Fibroblast of skin of scalp (primary cell): ENCODE measurements around the gene PROSER3.
A peak's percentile ranks its signal among the peaks of the same experiment; 100 is the strongest.
"Not testable (repeated sequence)": the region's sequence is repeated elsewhere in the genome, so short reads cannot be mapped to it uniquely, and the experiment has no call there.

Experiments
- DNase-seq: peaks from one replicate; pipeline ENCODE4 v3.0.0-alpha.2; 2013

Gene PROSER3

DNA sequence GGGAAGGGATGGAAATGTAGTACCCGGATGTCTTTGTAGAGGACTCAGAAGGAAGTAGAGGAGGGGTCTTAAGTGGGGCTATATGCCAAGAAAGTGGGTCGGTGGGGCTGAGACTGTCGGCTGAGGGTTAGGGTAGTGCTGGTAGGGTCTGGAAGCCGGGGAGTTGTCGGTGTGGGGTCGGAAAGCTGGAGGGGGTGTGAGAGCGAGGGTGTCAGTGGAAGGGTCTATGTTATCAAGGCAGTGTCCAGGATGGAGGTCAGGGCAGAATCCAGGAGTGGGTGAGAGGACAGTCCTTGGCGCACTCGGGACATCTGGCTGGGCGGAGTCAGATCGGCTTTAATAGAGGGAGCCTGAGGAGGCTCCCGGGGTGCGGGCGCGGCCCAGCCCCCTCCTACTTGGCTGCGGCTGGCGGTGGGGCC is 2.8 kb upstream of the PROSER3 start:
- no peak for DNase-seq

DNA sequence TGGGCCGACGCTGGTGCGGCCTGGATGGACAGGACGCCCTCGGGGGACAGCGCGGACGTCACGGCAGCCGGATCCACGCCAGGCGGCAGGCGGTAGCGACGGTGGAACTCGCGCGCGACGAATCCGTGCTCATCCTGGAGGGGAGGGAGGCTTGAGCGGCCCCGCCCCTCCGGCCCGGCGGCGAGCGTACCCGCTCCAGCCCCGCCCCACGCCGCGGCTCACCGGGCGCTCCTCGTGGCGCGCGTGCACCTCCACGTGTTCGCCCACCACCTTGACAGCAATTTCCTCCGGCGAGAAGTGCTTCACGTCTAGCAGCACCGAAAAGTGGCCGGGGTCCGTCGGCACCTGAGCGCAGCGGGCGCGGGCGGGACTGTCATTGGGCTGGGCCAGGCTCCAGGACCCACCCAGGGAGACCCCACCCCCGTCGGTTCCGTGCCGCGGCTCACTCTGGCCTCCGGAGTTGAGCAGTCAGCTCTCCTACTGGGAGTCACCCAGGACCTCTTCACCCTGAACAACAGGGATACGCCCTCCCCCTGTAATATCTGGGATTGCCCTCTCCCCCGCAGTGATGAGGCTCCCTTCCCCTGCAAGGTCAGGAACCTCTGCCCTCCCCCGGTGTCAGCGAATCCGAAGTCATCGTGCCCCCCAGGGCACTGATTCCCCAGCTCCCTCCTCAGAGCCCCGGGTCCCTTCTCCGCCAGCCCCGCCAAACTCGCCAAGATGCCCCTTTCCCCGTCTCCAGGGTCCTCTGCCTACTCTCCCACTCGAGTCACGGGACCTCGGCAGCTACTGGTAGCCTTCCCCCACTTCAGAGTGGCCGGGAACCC is 2.2 kb upstream of the PROSER3 start:
- DNase-seq, result peak; percentile 47

DNA sequence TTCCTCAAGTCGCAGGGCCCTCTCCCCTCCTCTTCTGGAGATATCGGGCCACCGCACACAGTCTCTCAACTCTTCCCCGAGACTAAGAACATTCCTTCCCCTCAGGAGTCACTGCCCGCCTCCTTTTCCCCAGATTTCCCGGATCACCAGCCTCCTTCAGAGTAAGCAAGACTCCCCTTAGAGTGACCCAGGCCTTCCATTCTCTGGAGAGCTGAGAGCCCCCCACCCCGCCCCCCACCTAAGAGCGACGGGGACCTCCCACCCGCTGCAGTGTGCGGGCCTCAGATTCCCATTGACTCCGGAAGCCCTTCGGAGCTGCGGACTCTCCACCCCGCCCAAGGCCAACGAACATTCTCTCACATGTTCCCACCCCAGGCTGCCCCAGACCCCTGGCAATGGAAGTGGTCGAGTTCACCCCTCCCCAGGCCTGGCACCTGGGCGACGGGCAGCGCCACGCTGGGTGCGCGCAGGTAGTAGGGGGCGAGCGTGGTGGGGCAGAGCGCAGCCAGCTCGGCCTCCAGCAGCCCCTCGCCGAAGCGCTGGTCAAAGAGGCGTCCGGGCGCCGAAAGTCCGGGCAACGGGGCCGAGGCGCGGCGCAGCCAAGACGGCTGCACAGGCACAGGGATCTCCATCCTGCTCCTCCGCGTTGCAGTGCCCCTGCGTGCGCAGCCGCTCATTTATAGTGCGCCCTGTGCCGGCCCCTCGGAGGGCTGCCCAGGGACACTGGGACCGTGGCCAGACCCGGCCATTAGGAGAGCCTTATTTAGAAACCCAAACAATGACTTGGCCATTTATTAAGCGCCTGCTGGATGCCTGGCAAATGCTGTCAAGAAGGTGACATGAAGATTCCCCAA is 1.4 kb upstream of the PROSER3 start, which contains the start of gene HSPB6:
Gene HSPB6, minus strand, starts transcription at position 653 of the 854 bp plus-strand sequence. Its CDS starts 21 bp downstream, at position 632.
- DNase-seq, result peak; percentile 64

DNA sequence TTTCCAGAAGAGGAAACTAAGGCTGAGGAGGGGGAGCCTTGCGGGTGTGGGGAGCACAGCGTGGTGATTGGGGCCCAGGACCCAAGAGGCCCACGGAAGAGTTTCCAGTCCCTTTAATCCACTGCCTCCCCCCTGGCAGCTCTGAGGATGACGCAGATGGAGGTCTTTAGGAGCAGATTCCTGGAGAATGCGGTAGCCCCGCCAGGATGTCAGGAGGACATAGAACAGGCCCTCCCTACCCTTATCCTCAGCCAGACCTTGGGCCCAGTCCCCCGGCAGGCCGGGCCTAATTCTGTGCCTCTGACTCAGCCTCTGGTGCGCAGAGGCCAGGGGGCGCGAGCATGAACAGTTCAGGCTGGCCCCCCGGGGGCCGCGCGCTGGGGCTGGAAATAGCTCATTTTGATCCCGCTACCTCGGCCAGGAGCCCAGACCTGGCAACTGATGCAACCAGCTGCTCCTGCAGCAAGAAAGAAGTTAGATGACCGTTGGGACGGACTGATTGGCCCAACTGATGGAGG is 686 bp upstream of the PROSER3 start:
- DNase-seq, result peak; percentile 92

DNA sequence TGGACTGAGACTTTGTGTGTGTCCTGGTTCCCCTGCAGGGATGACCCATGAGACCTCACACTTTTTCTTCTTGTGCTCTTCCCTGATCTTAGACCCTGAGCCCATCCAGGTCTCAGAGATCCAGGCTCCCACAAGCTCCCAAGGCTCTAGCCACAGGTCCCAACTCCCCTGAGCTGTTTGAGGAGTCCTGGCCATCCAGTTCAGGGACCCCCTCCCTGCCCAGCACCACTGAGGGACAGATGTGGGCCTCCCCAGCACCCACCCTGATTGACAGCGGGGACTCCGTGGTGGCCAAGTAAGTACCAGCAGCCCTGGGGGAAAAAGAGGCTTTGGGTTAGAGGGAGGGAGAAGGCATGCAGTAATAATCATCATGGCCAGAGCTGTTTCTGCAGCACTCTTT is 1.7 kb downstream of the PROSER3 start:
- no peak for DNase-seq

DNA sequence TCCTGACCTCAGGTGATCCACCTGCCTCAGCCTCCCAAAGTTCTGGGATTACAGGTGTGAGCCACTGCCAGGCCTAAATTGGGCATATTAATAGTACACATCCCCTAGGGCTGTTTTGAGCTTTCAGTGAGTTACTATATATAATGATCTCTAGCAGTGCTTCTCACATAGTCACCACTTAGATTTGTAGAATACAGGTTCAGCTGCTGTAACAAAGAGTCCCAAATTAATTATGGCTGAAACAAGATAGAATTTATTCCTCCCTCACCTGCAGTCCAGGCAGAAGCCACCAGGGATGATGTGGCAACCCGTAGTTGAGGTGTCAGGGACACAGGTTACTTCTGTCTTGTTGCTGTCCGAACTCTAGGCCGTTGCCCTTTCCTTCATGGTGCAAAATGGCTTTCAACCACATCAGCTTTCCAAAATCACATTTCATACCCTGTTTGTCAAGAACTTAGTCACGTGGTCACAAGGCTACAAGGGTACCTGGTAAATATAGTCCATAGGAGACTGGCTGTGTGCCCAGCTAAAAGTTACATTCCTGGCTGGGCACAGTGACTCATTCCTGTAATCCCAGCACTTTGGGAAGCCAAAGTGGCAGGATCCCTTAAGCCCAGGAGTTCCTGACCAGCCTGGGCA is 2.9 kb downstream of the PROSER3 start:
- no peak for DNase-seq

DNA sequence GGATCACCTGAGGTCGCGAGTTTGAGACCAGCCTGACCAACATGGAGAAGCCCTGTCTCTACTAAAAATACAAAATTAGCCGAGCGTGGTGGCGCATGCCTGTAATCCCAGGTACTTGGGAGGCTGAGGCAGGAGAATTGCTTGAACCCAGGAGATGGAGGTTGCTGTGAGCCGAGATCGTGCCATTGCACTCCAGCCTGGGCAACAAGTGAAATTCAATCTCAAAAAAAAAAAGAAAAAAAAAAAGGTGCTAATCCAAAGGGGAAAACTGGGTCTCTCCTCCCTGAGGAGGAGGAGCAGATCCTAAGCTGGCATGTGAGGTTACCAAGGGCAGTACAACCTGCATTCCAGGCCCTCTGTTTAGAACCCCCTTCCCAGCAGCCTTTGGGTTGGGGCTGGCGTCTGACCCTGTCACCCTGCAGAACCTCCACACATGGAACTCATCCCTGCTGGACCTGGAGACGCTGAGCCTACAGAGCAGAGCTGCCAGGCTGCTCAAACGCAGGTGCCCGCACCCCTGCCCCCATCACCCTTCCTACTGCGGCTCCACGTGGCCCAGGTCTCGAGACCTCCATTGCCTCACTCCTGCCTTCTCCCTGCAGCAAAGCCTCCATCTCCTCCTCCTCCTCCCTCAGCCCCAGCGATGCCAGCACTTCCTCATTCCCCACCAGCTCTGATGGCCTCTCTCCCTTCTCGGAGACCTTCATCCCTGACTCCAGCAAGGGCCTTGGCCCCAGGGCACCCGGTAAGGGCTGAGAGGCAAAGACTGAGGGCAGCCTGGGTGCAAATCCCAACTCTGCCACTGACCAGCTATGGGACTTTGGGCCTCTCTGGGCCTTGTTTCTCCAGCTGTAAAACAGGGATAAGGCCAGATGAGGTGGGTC is 6.7 kb downstream of the PROSER3 start:
- no peak for DNase-seq

DNA sequence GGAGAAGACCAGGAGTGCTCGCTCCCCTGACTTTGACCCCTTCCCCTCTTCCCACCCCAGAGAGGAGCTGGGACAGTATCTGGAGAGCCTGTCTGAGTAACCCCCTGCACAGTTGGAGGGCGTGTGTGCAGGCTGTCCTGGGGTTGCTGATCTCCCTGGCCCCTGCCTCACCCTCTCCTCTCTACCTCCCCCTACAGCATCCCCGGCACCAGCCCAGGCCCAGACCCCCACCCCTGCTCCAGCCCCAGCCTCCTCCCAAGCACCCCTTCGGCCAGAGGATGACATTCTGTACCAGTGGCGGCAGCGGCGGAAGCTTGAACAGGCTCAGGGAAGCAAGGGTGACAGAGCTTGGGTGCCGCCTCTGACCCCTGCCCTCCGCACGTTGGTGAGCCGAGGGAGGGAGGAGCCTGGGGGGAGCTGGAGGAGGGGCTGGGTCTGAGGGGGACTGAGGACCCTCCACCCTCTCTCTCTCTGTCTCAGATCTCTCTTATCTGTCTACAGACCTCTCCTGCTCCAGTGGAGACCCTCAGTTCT is 8.7 kb downstream of the PROSER3 start:
- no peak for DNase-seq

DNA sequence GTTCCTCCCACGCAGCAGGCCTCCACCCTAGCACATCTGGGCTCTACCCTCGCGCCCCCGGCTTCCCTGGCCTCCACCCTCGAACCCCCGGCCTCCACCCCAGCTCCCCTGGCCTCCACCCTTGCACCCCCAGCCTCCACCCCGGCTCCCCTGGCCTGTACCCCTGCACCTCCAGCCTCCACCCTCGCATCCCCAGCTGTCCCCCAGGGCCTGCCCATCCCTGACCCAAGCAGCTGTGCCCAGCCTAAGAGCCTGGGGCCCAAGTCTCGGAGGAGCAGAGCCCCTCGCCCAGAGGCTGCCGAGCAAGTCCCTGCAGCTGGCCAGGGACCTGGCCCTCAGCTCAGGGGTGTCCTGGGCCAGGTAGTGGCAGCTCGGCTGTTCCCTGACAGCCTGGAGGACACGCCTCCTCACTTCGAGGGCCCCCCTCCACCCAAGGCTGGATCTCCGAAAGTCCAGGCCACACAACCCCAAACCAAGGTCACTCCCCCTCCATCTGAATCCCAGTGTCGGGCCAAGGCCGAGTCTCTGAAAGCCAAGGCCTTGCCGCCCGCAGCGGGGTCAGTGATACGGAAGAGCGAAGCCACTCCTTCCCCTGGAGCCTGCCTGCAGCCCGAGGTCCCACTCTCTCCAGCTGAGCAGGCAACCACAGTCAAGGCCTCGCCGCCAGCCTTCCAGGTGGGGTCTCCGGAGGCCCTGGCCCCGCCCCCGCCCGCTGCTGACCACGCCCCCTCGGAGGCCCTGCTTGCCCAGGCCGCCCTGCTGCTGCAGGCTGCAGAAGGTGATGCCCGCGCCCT is 9.5 kb downstream of the PROSER3 start:
- DNase-seq, result no peak

DNA sequence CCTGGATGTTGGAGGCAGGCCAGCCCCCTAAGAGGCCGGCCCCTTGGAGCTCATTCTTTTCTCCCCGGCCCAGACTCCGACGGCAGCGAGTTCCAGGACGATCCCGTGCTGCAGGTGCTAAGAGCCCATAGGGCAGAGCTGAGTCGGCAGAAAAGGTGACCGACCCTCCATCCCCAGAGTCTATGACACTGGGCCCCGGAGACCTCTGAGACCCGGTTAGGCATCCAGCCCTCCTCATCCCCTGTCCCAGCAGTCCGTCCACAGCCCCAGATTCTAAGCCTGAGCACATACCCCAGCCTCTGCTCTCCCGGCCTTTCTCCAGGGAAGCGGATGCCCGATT is 10.1 kb downstream of the PROSER3 start:
- DNase-seq, result no peak

DNA sequence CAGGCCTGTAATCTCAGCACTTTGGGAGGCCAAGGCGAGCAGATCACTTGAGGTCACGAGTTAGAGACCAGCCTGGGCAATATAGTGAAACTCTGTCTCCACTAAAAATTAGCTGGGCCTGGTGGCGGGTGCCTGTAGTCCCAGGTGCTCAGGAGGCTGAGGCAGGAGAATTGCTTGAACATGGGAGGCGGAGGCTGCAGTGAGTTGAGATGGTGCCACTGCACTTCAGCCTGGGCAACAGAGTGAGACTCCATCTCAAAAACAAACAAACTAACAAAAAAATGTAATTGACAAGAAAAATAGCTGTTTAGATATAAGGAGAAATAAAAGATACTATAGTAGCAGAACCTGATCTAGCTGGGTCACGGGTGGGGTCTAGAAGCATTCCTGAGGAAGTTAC is 14.4 kb downstream of the PROSER3 start:
- not testable (repeated sequence) for DNase-seq

DNA sequence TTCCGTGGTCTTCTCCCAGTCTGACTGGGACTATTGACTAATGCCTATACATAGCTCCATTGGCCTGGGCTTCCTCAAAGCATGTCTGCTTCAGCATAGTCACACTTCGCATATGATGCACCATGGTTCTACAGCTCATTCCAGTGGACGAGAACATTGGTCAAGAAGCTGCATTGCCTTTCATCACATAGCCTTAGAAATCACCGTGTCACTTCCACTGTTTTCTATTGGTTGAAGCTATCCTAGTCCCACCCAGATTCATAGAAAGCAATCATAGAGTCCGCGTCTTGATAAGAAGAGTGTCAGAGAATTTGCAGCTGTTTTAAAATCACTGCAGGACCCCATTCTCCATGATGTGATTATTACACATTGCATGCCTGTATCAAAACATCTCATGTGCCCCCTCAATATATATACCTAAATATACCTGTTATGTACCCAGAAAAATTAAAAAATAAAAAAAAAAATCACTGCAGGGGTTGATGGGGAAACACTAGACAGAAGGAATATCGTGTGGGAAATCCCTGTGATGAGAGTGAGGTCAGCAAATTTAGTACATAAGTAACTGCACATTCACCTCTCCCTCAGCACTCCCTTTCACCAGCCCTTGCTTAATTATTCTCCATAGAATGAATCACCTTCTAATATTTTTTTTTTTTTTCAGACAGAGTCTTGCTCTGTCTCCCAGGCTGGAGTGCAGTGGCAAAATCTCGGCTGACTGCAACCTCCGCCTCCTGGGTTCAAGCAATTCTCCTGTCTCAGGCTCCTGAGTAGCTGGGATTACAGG is 15.2 kb downstream of the PROSER3 start:
- no peak for DNase-seq

DNA sequence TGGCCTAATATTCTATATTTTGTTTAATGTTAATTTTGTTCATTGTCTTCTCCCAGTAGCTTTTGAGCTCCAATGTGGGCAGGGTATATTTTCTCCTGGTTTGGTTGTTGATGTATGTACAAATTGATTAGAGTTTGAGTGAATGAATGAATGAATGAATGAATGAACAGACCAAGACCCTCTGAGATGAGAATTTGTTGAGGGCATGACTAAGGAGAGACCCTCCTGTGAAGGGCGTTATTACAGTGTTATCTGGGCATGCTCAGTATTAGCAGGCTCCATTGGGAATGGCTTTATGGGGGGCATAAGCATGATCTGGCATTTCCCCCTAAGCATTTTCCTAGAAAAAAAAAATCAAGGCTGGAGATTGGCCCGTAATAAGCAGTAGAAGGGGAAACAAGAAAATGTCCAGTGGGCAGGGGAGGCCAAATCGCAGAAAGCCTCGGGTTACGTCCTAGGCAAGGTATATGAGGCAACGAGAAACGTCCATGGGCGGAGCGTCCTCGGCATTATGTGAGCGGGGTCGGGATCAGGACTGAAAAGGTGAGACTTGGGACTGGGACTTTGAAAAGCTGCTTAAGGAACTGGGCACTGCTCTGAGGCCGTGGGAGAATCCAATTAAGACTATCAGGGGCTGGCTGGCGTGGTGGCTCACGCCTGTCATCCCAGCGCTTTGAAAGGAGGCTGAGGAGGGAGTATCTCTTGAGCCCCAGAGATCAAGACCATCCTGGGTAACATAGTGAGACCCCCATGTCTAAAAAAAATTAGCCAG is 16.5 kb downstream of the PROSER3 start:
- no peak for DNase-seq

DNA sequence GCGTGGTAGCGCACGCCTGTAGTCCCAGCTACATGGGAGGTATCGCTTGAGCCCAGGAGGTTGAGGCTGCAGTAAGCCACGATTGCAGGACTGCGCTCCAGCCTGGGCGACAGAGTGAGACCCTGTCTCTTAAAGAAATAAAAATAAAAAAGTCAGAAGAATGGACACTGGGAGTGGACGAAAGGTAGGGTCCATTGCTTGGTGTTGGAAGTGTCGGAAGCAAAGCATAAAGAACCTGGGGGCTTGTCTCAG is 17.0 kb downstream of the PROSER3 start:
- no peak for DNase-seq

DNA sequence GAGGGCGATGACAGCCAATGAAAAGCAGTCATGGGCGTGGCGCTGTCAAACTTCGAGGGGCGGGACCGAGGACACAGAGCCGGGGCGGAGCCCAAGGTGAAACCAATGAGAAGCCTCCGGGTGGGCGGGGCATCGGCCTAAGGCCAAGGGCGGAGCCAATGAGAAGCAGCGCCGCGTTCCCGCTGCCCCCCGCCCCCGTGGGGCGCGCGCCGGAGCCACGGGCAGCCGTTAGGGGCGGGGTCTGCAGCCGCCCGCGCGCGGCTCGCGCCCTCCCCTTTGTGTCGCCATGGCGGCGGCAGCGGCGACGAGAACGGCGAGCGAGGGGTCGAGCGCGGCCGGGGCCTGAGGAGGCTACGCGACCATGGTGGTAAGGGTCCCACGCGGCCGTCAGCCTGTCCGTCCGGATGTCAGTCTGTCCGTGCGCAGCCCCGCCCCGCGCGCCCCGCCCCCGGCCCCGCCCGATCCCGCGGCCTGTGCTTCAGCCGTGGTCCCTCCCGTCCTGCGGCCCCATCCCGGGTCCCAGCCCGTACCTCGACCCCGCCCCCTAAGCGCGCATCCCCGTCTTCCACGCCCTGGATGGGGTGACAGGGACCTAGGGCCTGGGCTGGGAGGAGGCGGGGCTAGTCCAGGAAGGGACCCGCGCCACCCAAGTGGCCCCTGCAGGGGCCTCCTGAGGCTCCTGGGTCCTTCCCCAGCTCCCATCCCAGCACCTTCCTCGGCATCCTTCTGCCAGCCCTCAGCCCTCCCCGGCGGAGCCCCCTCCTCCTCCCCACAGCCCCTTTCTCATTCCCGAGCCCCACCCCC is 17.5 kb downstream of the PROSER3 start, which contains the start of gene ARHGAP33:
Gene ARHGAP33, plus strand, starts transcription at position 267 of the 804 bp plus-strand sequence. Its CDS starts 95 bp downstream, at position 362.
- DNase-seq, result peak; percentile 97

DNA sequence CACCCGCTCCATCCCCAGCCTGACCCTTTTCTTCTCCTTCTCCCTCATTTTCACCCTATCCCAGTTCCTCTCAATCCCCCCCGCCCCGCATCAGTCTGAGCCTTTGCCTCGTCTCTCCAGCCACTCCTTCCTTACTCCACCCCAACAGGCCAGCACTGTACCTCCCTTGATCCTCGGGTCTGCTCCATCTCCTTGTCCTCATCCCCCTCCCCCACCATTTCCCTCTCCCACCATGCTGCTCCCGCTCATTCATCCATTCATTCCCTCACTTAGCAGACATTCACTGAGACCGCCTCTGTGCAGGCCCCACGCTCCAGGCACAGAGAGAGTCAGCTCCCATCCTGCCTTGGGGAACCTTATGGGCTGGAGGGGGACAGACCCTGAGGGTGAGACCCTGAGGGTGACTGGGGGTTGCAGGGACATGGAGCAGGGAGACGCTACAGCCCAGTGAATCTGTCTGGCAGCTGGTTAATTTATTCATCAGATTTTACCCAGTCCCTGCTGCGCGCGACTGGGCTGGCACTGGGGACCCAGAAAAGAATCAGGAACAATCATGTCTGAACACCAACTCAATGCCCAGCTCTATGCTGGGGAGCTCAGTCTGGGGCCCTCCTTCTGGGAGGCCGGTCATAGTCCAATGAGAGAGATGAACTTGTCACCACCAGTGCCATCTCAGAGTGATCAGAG is 18.3 kb downstream of the PROSER3 start:
- no peak for DNase-seq

DNA sequence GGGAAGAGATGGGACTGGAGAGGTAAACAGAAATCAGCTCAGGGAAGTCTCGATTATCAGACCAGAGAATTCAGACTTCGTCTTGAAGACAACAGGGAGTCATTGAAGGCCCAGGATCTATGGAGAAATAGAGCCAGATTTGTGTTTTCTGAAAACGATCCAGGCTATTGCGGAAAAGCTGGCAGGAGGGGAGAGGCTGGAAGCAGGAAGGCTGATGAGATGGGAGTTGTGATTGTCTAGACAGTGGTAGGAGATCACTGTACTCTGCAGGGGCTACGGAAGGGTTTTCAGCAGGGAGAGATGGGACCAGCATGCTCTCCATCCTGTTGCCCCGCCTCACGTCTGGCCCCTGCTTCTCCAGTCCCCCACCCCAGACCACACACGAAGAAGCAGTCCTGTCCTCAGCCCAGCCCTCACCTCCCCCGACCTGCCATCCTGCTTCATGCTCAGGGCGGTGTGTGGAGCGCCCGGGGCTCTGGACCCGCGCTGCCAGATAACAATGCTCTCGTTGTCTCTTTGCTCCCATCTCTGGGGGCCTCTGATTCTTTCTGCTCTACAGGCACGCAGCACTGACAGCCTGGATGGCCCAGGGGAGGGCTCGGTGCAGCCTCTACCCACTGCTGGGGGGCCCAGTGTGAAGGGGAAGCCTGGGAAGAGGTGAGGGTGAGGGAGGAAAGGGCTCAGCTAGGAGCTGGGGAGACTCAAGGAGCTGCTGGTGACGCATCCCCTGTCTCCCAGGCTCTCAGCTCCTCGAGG is 19.3 kb downstream of the PROSER3 start:
- no peak for DNase-seq
